SK-N-SH (cell line): Measurements from ENCODE around the gene CYB561D2.

Experiments
- CTCF ChIP-seq: fragments of 200-600 bp; sonication (generic); IDR thresholded peaks from 2 replicates; pipeline ENCODE4 v1.6.1; 2017; ENCODE audit warnings: antibody characterized with exemption, mild to moderate bottlenecking, moderate library complexity
- ELF1 ChIP-seq: IDR thresholded peaks from 2 replicates; pipeline ENCODE4 v1.4.0; 2012
- EP300 ChIP-seq, 2 experiments: IDR thresholded peaks; 2 replicates each; pipeline versions ENCODE4 v1.4.0 to v1.6.1; 2012; ENCODE audit warnings: borderline replicate concordance in 1 of 2, low read depth in 1 of 2, low read length in 1 of 2
- REST ChIP-seq: IDR thresholded peaks from 2 replicates; pipeline ENCODE4 v1.6.1; 2012; ENCODE audit warnings: mild to moderate bottlenecking, low read depth, low read length, moderate library complexity
- SIN3A ChIP-seq: IDR thresholded peaks from 2 replicates; pipeline ENCODE4 v1.6.1; 2012; ENCODE audit warnings: low read depth, mild to moderate bottlenecking, low read length, moderate library complexity, borderline replicate concordance
- SMC3 ChIP-seq: IDR thresholded peaks from 2 replicates; pipeline ENCODE4 v1.6.1; 2012; ENCODE audit warnings: low read depth, low read length, improper control_type of control experiment
- TAF1 ChIP-seq: IDR thresholded peaks from 2 replicates; pipeline ENCODE4 v1.6.1; 2012; ENCODE audit warnings: low read depth, mild to moderate bottlenecking, low read length, moderate library complexity, borderline replicate concordance
- TF ChIP-seq, protein P1 (sequence below): IDR thresholded peaks from 2 replicates; pipeline ENCODE4 v1.4.0; 2012; ENCODE audit warnings: low read depth, borderline replicate concordance

DNA sequence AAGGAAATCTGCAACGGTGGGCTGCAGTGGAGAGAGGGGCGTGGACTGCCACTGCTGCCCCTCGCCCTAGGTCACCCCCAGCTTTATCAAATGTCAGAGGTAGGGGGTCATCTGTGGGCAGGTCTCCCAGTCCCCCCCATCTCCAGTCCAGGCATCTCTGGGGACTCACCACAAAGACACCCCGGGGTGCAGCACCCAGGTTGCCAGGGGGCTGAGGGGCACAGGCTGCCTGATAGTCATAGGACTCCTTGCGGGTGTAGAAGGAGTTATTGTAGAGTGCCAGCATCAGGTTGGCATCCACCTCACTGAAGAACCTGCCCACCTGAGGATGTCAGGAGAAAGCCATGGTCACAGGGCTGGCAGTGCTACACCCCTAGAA lies 15.2 kb downstream of the CYB561D2 start:
- no peak for TF ChIP-seq SMC3
- TF ChIP-seq CTCF = no peak
- no peak for TF ChIP-seq SIN3A
- TF ChIP-seq ELF1 = no peak
- TF ChIP-seq EP300 (IDR thresholded peaks at IDR 0.05; ENCODE audit: borderline replicate concordance in 1 of 2, low read depth in 1 of 2, low read length in 1 of 2) = no peak
- TF ChIP-seq TAF1 = no peak
- no peak for TF ChIP-seq REST
- TF ChIP-seq, protein P1, sequence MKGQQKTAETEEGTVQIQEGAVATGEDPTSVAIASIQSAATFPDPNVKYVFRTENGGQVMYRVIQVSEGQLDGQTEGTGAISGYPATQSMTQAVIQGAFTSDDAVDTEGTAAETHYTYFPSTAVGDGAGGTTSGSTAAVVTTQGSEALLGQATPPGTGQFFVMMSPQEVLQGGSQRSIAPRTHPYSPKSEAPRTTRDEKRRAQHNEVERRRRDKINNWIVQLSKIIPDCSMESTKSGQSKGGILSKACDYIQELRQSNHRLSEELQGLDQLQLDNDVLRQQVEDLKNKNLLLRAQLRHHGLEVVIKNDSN = no peak
